BJ (cell line): ENCODE measurements around the gene TAMALIN. TPM values are rescaled to one million over a fixed set of nuclear protein-coding genes. Genes with fewer than 3 reads are reported as not detected.

Source experiments
- CTCF ChIA-PET: fragments of 350-600 bp; formaldehyde crosslinking; extraction: SDS; loops from one replicate; lab custom pipeline; 2021; ENCODE audit warnings: antibody characterized with exemption, inconsistent platforms; lab: Yijun Ruan, JAX
- POLR2A ChIA-PET: fragments of 300-600 bp; sonication (Branson Sonifier 250); formaldehyde crosslinking; extraction: SDS; loops from one replicate; lab custom pipeline; 2021; ENCODE audit warnings: antibody characterized with exemption; lab: Charles Lee
- DNase-seq: peaks from one replicate; pipeline ENCODE4 v3.0.0-alpha.2; 2011; ENCODE audit warnings: low read depth
- H3K27me3 ChIP-seq: 2 replicates; pipeline ENCODE4 v1.6.0; 2011; ENCODE audit warnings: low read length; ENCODE audit not compliant: control insufficient read depth, insufficient read depth
- H3K36me3 ChIP-seq: 2 replicates; pipeline ENCODE4 v1.5.1; 2011; ENCODE audit warnings: low read length; ENCODE audit not compliant: control insufficient read depth, insufficient read depth
- H3K4me3 ChIP-seq: 2 replicates; pipeline ENCODE4 v1.5.1; 2011; ENCODE audit warnings: low read depth, mild to moderate bottlenecking, control low read depth, low read length
- polyA plus RNA-seq: library from polyadenylated mRNA; depleted of rRNA; stranded (reverse); fragments of >200 nt; gene quantifications from 2 replicates; pipeline ENCODE4 v1.2.3, GENCODE V29; 2011
- TF ChIP-seq, protein P1 (sequence below): IDR thresholded peaks from 2 replicates; pipeline ENCODE4 v1.5.1; 2011; ENCODE audit warnings: low read depth, mild to moderate bottlenecking, control low read depth, inconsistent platforms, low read length, moderate library complexity; ENCODE audit not compliant: insufficient read depth

The TAMALIN gene
- polyA plus RNA-seq, 1 experiment, result 1.3 TPM

DNA sequence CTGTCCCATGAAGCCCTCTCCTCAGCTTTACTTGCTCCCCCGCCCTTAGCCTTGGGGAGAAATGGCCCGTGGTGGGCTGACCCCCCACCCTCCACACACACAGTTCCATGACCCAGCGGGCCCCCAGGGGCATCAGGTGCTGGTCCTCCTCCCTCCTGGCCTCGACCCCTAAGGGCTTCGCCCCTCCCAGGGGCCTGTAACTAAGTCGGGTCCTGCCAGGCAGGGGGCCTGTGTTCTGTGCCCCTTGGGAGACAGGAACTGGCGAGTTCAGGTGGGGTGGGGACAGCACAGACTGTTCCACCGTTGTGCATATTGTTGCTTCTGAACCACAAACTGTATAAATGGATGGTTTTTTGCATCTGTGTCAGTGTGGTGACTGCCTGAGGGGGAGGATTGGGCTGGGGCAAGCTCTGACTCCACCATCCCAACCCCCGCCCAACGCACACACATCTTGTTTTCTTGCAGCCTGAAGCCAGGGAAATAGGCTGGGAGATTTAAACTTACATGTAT lies 8.8 kb downstream of the TAMALIN start:
- POLR2A ChIA-PET, result no interaction called here
- Histone ChIP-seq H3K36me3 (peaks cover 3% of the 10 kb centered on the region; the same call in 1 of the 2 replicates), H3K27me3 (no peaks in the 10 kb centered on the region; the same call in none of the 2 replicates), H3K4me3 (no peak overlapping the region)
- CTCF ChIA-PET, result interaction anchor here (0.6 to 17.0 kb wide), 6 partner anchors 5 to 444 kb away, joined by 3 to 674 read pairs (median 6); partner anchors contain the start of gene TAMALIN
- no peak for DNase-seq
- TF ChIP-seq, protein P1, sequence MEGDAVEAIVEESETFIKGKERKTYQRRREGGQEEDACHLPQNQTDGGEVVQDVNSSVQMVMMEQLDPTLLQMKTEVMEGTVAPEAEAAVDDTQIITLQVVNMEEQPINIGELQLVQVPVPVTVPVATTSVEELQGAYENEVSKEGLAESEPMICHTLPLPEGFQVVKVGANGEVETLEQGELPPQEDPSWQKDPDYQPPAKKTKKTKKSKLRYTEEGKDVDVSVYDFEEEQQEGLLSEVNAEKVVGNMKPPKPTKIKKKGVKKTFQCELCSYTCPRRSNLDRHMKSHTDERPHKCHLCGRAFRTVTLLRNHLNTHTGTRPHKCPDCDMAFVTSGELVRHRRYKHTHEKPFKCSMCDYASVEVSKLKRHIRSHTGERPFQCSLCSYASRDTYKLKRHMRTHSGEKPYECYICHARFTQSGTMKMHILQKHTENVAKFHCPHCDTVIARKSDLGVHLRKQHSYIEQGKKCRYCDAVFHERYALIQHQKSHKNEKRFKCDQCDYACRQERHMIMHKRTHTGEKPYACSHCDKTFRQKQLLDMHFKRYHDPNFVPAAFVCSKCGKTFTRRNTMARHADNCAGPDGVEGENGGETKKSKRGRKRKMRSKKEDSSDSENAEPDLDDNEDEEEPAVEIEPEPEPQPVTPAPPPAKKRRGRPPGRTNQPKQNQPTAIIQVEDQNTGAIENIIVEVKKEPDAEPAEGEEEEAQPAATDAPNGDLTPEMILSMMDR, result no peak

DNA sequence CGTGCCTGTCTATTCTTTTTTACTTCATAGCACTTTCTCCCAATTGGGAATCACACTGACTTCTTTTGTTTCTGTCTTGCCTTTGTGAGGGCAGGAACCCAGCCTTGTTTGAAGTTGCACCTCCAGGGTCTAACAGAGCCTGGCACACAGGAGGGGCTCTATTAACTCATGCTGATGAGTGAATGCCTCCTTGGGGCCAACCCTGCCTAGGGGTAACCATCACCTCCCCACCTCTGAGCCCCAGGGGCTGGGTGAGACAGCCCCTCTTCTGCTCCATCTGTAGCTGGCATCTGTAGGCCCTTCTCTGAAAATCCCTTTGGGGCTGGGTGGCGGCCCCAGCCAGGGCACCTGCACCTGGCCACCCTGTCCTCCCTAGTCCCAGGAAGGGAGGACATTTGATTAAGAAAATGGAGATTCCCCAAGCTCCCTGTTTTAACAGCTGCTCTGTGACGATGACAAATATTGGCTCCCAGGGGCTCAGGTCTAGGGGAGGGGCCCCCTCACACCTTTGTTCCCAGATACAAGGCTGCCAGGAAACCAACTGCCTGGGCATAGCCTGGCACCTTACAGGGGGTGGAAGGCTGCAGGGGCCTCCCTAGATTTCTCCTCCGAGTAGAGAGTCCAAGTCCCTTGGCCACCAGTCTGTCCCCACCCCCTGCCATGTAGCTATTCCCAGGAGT lies 11.8 kb downstream of the TAMALIN start:
- TF ChIP-seq, protein P1, result no peak
- Histone ChIP-seq H3K27me3 (no peaks in the 10 kb centered on the region; the same call in none of the 2 replicates), H3K36me3 (no peaks in the 10 kb centered on the region), H3K4me3 (no peak overlapping the region)
- ChIA-PET POLR2A (no interaction called here), CTCF (interaction anchor here (1.2 to 24.9 kb wide), 4 partner anchors 5 to 64 kb away, joined by 3 to 974 read pairs (median 674); partner anchors contain the start of genes ATG101, SMIM41 and TAMALIN)
- no peak for DNase-seq

DNA sequence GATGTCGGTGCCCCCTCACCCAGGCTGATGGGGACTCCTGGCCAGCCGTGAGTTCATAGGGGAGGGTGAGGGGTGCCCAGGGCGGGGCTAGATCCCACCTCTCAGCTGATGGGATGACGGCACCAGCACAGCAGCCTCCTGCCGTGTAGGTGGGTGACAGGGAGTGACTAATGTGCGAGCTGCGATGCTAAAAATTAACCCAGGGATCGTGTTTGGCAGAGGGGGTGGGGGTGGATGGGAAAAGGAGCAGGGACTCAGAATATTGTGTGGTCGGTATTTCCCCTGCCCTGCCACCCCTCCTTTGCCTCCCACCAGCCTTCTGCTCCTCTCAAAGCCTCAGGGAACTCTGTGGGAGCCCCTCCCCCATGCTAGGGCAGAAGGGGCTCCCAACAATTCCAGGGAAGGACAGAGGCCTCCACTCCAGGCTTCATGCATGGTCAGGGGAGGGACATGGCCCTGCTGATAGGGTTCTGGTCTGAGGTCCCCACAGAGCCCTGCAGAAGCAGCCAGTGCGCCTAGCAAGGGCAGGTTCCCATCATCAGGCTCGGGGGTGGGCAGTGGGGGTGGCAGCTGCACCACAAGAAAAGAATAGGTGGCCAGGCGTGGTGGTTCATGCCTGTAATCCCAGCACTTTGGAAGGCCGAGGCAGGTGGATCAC lies 12.5 kb downstream of the TAMALIN start:
- CTCF ChIA-PET, result interaction anchor here (1.3 to 24.9 kb wide), 8 partner anchors 9 to 125 kb away, joined by 4 to 974 read pairs (median 62); partner anchors contain the start of genes ATG101, SMIM41 and TAMALIN
- POLR2A ChIA-PET, result no interaction called here

DNA sequence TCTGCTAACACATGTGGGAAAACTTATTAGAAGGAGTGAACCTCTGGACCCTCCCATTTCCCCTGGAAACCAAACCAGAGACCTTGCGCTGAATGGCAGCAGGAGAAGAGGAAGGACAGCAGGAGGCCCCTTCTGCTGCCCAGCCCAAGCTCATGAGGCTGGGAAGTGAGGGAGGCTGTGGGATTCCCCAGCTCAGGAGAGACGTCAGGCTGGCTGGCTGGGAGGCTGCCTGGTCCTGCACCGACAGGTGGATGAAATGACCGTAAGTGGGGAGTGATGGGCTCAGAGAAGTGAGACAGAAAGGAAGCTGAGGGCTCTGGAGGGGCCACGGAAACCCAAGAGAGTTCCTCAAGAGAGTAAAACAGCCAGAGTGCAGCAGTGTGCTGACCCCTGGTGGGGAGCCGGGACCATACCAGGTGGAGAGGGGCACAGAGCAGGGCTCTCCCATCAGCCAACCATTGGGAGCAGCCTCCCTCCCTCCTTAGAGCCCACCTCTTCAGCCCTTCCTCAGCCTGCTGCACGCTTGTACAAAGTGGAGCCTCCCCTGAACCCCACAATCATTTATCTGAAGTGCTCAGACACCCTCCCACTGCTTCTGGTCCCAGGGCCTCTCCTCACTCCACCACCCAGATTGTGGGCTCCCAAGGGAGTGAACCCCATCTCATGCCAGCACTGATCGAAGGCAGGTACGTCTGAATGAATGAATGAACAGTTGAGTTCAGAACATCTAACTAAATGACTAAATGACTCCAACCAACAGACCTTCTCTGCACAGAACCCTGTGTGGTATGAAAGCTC lies 14.0 kb downstream of the TAMALIN start:
- DNase-seq, result no peak
- TF ChIP-seq, protein P1, result peak; percentile 86
- H3K36me3 ChIP-seq, result no peaks in the 10 kb centered on the region
- H3K27me3 ChIP-seq, result no peaks in the 10 kb centered on the region; the same call in none of the 2 replicates
- ChIA-PET POLR2A (no interaction called here), CTCF (interaction anchor here (0.8 to 24.9 kb wide), 20 partner anchors 10 to 131 kb away, joined by 3 to 974 read pairs (median 5); partner anchors contain the start of genes ATG101, SMIM41 and TAMALIN)
- H3K4me3 ChIP-seq, result no peak overlapping the region

More for the DNA sequence above, 12.5 kb downstream of the TAMALIN start:
- no peak for DNase-seq
- H3K27me3 ChIP-seq, result no peaks in the 10 kb centered on the region; the same call in none of the 2 replicates
- no peak overlapping the region for H3K4me3 ChIP-seq
- TF ChIP-seq, protein P1, result no peak
- H3K36me3 ChIP-seq, result no peaks in the 10 kb centered on the region
